H1 (cell line): ENCODE results near the gene IL17RE. TPM values are rescaled to one million over a fixed set of nuclear protein-coding genes. Genes with fewer than 3 reads are reported as not detected.

ENCODE experiments used
- BACH1 ChIP-seq: IDR thresholded peaks from 2 replicates; pipeline ENCODE4 v1.6.1; 2012; ENCODE audit warnings: low read length, improper control_type of control experiment
- BCL11A ChIP-seq, 2 experiments: IDR thresholded peaks; one replicate each; pipeline ENCODE4 v1.6.1; 2011; ENCODE audit warnings: low read depth in 2 of 2, low read length in 2 of 2, mild to moderate bottlenecking in 2 of 2
- BRCA1 ChIP-seq: IDR thresholded peaks from 2 replicates; pipeline ENCODE4 v1.6.1; 2012; ENCODE audit warnings: low read depth, low read length, improper control_type of control experiment
- CTBP2 ChIP-seq: IDR thresholded peaks from 2 replicates; pipeline ENCODE4 v1.7.0; 2011; ENCODE audit warnings: borderline replicate concordance, mild to moderate bottlenecking, moderate library complexity, mixed read lengths, low read length; ENCODE audit not compliant: insufficient read depth, insufficient read length
- EP300 ChIP-seq, 2 experiments: IDR thresholded peaks; 1 replicate in 1 of 2; 2 replicates in 1 of 2; pipeline ENCODE4 v1.6.1; 2011 to 2012; ENCODE audit warnings: low read depth in 2 of 2, low read length in 2 of 2, mild to moderate bottlenecking in 2 of 2, borderline replicate concordance in 1 of 2, inconsistent platforms in 1 of 2, moderate library complexity in 1 of 2
- GABPA ChIP-seq: IDR thresholded peaks from 2 replicates; pipeline ENCODE4 v1.6.1; 2011; ENCODE audit warnings: mild to moderate bottlenecking, low read length, moderate library complexity, borderline replicate concordance; ENCODE audit not compliant: insufficient read depth
- HDAC2 ChIP-seq, 2 experiments: fragments of 300-600 bp in 1 of 2; sonication (generic) in 1 of 2; IDR thresholded peaks; 2 replicates each; pipeline ENCODE4 v1.6.1; 2011 to 2012; ENCODE audit warnings: low read depth in 2 of 2, low read length in 2 of 2, mild to moderate bottlenecking in 2 of 2, moderate library complexity in 2 of 2, borderline replicate concordance in 1 of 2, inconsistent platforms in 1 of 2
- JUND ChIP-seq: IDR thresholded peaks from 2 replicates; pipeline ENCODE4 v1.6.1; 2011; ENCODE audit warnings: mild to moderate bottlenecking, improper control_type of control experiment, low read length
- NRF1 ChIP-seq: IDR thresholded peaks from 2 replicates; pipeline ENCODE4 v1.6.1; 2011; ENCODE audit warnings: mild to moderate bottlenecking, low read depth, low read length, improper control_type of control experiment
- POLR2A ChIP-seq, 2 experiments: IDR thresholded peaks; 1 replicate in 1 of 2; 2 replicates in 1 of 2; pipeline ENCODE4 v1.6.1; 2011; ENCODE audit warnings: low read depth in 2 of 2, low read length in 2 of 2, mild to moderate bottlenecking in 2 of 2; ENCODE audit errors: control extremely low read depth in 1 of 2
- POLR2AphosphoS5 ChIP-seq: IDR thresholded peaks from 2 replicates; pipeline ENCODE4 v1.6.1; 2011; ENCODE audit warnings: low read depth, low read length
- RAD21 ChIP-seq, 2 experiments: IDR thresholded peaks in 1 of 2; conservative IDR thresholded peaks in 1 of 2; 2 replicates each; pipeline ENCODE4 v1.6.1; 2011; ENCODE audit warnings: low read depth in 2 of 2, low read length in 2 of 2, improper control_type of control experiment in 1 of 2, inconsistent platforms in 1 of 2, mild to moderate bottlenecking in 1 of 2, moderate library complexity in 1 of 2
- SAP30 ChIP-seq: fragments of 300-600 bp; sonication (generic); IDR thresholded peaks from 2 replicates; pipeline ENCODE4 v1.7.1; 2012; ENCODE audit warnings: low read length, moderate library complexity, mild to moderate bottlenecking, inconsistent platforms; ENCODE audit not compliant: insufficient read depth, insufficient replicate concordance
- SIN3A ChIP-seq, 2 experiments: IDR thresholded peaks in 1 of 2; conservative IDR thresholded peaks in 1 of 2; 2 replicates each; pipeline ENCODE4 v1.6.1; 2011 to 2012; ENCODE audit warnings: low read length in 2 of 2, improper control_type of control experiment in 1 of 2, low read depth in 1 of 2, mild to moderate bottlenecking in 1 of 2
- SUZ12 ChIP-seq: fragments of 200-600 bp; sonication (generic); IDR thresholded peaks from 2 replicates; pipeline ENCODE4 v1.6.1; 2012; ENCODE audit warnings: mild to moderate bottlenecking, inconsistent platforms, low read length, moderate library complexity, mixed read lengths
- TAF1 ChIP-seq: IDR thresholded peaks from 2 replicates; pipeline ENCODE4 v1.6.1; 2011; ENCODE audit warnings: mild to moderate bottlenecking, low read depth, low read length
- TAF7 ChIP-seq: optimal IDR thresholded peaks from 2 replicates; pipeline ENCODE3; 2011; ENCODE audit warnings: low read depth, mild to moderate bottlenecking, inconsistent platforms, low read length, moderate library complexity, borderline replicate concordance
- polyA plus RNA-seq, 7 experiments: library from polyadenylated mRNA; depleted of rRNA in 3 of 7; stranded (reverse) in 5 of 7; unstranded in 2 of 7; fragments of >200 nt in 5 of 7; fragments of 200-250 nt in 2 of 7; gene quantifications; 1 replicate in 5 of 7; 2 replicates in 1 of 7; 4 replicates in 1 of 7; pipeline versions ENCODE4 v1.2.1 to v1.2.3, GENCODE V29; 2011 to 2013; ENCODE audit warnings: missing spikeins in 2 of 7, mixed read lengths in 2 of 7
- total RNA-seq: library from RNA; stranded (reverse); fragmentation: NEBNext Ultra II Directional; extraction: Animal tissue kit (Norgen Biotek cat#: 25700); gene quantifications from 2 replicates; pipeline ENCODE4 v1.2.1, GENCODE V29; 2021

IL17RE gene
- total and polyA plus RNA-seq, 2 of the 8 experiments (the other 6 are each of a cell fraction or from before 2014, with no cell fraction given), result 3.4 to 4.9 TPM

GRCh38 chr3:9915254-9916141 lies 12.8 kb downstream of the IL17RE start (continued):
- TF ChIP-seq RAD21 (IDR thresholded peaks at IDR 0.05 in 1 of 2, conservative IDR thresholded peaks at IDR 0.05 in 1 of 2; ENCODE audit: low read depth in 2 of 2, low read length in 2 of 2), result peak in 1 of 2 experiments; percentile 12; a peak in 2 of 4 replicates
- TF ChIP-seq EP300 (IDR thresholded peaks at IDR 0.05; ENCODE audit: borderline replicate concordance in 1 of 2, low read depth in 2 of 2, low read length in 2 of 2), result 0 out of 3 replicates have a peak, but pooled peaks of 1 of the 2 experiments have one; percentile 18
- no peak for TF ChIP-seq BRCA1
- no peak for TF ChIP-seq JUND
- TF ChIP-seq SAP30, result no peak
- no peak for TF ChIP-seq NRF1
- TF ChIP-seq BACH1, result peak; percentile 51
- peak; percentile 60 to 80; a peak in 1 of 4 replicates for TF ChIP-seq HDAC2 (IDR thresholded peaks at IDR 0.05; ENCODE audit: borderline replicate concordance in 1 of 2, low read depth in 2 of 2, low read length in 2 of 2)
- peak in 1 of 2 experiments; percentile 59; a peak in 1 of 3 replicates for TF ChIP-seq POLR2A (IDR thresholded peaks at IDR 0.05; ENCODE audit: control extremely low read depth in 1 of 2, low read depth in 2 of 2, low read length in 2 of 2)
- TF ChIP-seq GABPA, result 0 out of 2 replicates have a peak, but pooled peaks have one; percentile 24
- peak; percentile 79 for TF ChIP-seq CTBP2
- TF ChIP-seq BCL11A (IDR thresholded peaks at IDR 0.05; ENCODE audit: low read depth in 2 of 2, low read length in 2 of 2), result no peak
- no peak; the same call in 1 of the 2 replicates for TF ChIP-seq TAF1
- peak; percentile 48 for TF ChIP-seq TAF7
- peak; percentile 37; the same call in 1 of the 2 replicates for TF ChIP-seq POLR2AphosphoS5
- peak; percentile 41; the same call in 1 of the 2 replicates for TF ChIP-seq SUZ12
- 0 out of 4 replicates have a peak, but pooled peaks of 1 of the 2 experiments have one; percentile 40 for TF ChIP-seq SIN3A (conservative IDR thresholded peaks at IDR 0.05 in 1 of 2, IDR thresholded peaks at IDR 0.05 in 1 of 2; ENCODE audit: low read depth in 1 of 2, low read length in 2 of 2)
